HS-5 (cell line): ENCODE results near the gene C17orf107.
"Not testable (repeated sequence)": the region's sequence is repeated elsewhere in the genome, so short reads cannot be mapped to it uniquely, and the experiment has no call there.

ENCODE experiments used
- DNase-seq: peaks from one replicate; pipeline ENCODE4 v3.0.0-alpha.2; 2012; ENCODE audit warnings: low read depth

Gene C17orf107

DNA sequence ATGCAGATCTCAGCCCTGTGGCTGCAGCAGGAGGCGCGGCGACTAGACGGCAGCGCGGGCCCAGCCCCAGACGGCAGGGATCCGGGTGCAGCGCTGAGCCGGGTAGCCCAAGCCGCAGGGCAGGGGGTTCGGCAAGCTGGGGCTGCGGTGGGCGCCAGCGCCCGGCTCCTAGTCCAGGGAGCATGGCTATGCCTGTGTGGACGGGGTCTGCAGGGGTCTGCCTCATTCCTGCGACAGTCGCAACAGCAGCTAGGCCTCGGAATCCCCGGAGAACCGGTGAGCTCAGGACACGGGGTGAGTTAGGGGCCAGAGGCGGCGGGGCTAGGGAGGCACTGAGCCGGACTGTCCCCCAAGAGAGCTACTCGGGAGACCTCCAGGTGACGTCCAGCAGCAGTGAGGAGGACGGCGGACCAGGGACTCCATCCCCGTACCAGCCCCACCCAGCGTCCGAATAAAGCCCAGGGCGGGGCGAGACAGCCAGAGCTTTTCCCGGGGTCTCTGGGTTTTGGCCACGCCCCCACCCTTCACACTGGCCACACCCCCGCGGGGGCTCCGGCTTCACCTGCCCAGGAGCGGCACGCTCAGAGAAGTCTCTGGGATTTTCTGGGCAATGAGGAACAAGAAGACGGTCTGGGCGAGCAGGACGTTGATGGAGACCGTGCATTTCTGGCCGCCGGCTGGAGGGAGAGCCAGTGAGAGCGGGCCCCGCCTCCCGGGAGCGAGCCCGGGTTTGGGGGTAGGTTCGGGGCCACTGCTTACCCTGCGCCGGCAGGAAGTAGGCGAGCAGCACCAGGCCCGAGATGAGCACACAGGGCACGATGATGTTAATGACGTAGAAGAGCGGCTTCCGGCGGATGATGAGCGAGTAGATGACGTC is 1.1 kb downstream of the C17orf107 start:
- DNase-seq: no peak

GRCh38 chr17:4901108-4901647 is 1.8 kb downstream of the C17orf107 start:
- DNase-seq: no peak

DNA sequence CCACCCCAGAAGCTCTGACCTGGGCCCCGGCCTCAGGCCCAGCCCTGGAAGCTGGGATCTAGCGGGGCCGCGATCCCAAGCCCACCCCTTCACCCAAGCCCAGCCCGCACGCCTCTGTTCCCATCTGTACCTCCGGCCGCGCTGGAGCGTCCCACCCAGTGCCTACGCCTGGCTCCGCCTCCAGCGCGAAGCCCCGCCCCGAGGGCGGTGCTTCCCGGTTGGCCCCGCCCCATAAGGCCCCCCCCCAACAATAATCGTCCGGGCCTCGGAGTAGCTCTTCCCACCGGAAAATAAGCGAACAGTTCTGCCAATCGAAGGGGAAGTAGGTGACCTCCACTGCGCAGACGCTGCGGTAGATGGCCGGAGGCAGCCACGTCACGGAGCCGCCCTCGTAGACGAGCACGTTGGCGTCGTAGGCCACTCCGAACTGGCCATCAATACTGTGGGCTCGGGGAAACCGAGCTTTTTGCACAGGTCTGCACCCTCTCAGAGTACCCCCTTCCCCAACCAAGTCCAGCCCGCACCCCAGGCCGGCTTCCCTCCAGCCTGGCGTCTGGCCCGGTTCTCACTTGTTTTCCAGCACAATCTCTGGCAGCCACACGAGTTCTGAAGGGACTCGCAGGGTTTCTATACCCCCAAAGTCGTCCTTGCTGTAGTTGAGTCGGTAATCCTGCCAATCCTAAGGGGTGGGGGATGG is 2.5 kb downstream of the C17orf107 start:
- DNase-seq: no peak

- DNase-seq: no peak
These were observed 3.2 kb downstream of the C17orf107 start for GRCh38 chr17:4902540-4902939.

GRCh38 chr17:4903051-4903818 is 3.9 kb downstream of the C17orf107 start, which contains the start of gene CHRNE:
Gene CHRNE (minus strand): TSS chr17:4903098. CDS start chr17:4903063, 35 bp downstream.
- DNase-seq: peak; percentile 45

GRCh38 chr17:4906642-4907041 is 7.3 kb downstream of the C17orf107 start:
- DNase-seq: not testable (repeated sequence)

DNA sequence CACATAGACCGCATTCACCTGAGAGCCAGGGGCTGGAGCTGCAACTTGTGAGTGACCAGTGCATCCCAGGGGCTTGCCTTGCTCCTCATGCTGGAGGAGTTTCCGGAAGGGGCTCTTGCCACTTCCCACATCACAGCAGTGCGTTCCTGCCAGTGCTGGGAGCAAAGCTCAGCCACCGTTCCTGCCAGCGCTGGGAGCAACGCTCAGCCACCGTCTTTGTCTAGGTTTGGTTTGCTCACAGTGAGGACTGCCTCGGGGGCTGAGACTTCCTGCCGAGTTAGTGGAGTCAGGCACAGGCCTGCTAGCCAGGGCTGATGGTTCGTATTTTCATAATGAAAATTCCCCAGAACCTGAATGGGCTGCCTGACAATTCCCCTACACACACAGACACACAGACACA is 9.0 kb downstream of the C17orf107 start:
- no peak for DNase-seq

- DNase-seq: peak; percentile 30
These were observed 9.6 kb downstream of the C17orf107 start for GRCh38 chr17:4908711-4909496.

- DNase-seq: no peak
These were observed 14.7 kb downstream of the C17orf107 start for GRCh38 chr17:4913994-4914393.

GRCh38 chr17:4914551-4914950 is 15.2 kb downstream of the C17orf107 start:
- not testable (repeated sequence) for DNase-seq

DNA sequence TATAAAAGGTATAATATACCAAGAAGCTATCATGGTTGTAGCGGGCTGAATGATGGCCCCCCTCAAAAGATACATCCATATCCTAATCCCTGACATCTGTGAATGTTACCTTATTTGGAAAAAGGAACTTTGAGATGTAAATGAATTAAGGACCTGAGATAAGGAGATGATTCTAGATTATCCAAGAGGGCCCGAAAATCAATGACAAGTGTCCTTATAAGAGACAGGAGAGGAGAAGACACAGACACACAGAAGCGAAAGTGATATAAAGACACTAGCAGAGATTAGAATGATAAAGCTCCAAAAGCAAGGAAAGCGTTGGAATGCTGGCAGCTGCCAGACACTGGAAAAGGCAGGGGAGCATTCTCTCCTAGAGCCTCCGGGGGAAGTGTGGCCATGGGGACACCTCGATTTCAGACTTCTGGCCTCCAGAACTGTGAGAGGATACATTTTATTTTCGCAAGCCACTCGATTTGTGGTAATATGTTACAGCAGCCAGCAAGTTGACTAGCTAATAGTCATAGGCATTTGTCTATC is 20.2 kb downstream of the C17orf107 start:
- DNase-seq: no peak

DNA sequence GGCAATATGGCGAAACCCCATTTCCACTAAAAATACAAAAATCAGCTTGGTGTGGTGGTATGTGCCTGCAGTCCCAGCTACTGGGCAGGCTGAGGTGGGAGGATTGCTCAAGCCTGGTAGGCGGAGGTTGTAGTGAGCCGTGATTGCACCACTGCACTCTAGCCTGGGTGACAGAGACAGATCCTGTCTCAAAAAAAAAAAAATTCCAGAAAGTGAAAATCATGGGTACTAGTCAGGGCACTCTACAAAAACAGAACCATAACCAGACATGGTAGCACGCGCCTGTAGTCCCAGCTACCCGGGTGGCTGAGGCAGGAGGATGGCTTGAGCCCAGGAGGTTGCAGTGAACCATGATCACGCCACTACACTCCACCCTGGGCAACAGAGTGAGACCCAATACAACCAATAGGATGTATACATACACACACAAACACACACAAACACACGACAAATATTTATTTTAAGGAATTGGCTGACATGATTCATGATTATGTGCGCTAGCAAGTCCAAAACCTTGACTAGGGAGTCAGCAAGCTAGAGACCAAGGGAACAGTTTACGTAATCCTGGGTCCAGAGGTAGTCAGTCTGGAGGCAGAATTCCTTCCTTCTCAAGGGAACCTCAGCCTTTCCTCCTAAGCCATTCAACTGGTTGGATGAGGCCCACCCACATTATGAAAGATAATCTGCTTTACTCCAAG is 21.2 kb downstream of the C17orf107 start:
- DNase-seq: no peak

DNA sequence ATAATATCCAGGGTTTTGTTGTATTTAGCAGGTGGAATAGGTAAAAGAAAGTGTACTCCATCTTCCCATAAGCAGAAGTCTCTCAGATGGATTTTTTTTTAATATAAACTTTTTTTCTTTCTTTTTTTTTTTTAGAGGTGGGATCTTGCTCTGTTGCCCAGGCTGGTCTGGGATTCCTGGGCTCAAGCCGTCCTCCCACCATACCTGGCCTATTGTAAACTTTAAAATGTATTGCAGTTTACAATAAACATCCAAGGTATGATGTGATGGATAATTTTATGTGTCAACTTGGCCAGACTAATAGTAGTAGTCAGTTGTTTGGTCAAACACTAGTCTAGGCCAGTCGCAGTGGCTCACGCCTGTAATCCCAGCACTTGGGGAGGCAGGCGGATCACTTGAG is 22.0 kb downstream of the C17orf107 start:
- no peak for DNase-seq

GRCh38 chr17:4926577-4927335 is 27.4 kb downstream of the C17orf107 start:
- not testable (repeated sequence) for DNase-seq

- DNase-seq: no peak
These were observed 29.5 kb downstream of the C17orf107 start for GRCh38 chr17:4928881-4929280.

DNA sequence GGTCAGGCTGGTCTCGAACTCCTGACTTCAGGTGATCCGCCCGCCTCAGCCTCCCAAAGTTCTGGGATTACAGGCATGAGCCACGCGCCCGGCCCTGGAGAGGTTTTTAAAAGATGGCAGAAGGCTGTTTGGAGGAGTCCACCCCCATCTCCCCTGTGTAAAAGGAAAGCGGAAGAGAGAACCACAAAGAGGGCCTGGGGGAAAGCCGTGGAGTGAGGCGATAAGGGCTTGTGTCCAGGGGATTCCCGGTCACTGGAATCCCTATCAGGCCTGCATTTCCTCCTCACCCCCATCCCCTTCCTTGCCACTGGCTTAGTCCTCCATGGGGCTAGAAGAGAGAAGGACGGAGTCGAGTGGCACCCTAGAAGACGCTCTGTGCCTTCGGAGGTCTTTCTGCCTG is 32.6 kb downstream of the C17orf107 start, which contains the start of gene GP1BA:
Gene GP1BA, plus strand, starts transcription at position 315 of the 400 bp plus-strand sequence. CDS start 328 bp downstream, outside the sequence.
- DNase-seq: no peak

DNA sequence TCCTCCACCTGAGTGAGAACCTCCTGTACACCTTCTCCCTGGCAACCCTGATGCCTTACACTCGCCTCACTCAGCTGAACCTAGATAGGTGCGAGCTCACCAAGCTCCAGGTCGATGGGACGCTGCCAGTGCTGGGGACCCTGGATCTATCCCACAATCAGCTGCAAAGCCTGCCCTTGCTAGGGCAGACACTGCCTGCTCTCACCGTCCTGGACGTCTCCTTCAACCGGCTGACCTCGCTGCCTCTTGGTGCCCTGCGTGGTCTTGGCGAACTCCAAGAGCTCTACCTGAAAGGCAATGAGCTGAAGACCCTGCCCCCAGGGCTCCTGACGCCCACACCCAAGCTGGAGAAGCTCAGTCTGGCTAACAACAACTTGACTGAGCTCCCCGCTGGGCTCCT is 33.4 kb downstream of the C17orf107 start:
- no peak for DNase-seq

- DNase-seq: no peak
These were observed 34.3 kb downstream of the C17orf107 start for GRCh38 chr17:4933646-4934045.

DNA sequence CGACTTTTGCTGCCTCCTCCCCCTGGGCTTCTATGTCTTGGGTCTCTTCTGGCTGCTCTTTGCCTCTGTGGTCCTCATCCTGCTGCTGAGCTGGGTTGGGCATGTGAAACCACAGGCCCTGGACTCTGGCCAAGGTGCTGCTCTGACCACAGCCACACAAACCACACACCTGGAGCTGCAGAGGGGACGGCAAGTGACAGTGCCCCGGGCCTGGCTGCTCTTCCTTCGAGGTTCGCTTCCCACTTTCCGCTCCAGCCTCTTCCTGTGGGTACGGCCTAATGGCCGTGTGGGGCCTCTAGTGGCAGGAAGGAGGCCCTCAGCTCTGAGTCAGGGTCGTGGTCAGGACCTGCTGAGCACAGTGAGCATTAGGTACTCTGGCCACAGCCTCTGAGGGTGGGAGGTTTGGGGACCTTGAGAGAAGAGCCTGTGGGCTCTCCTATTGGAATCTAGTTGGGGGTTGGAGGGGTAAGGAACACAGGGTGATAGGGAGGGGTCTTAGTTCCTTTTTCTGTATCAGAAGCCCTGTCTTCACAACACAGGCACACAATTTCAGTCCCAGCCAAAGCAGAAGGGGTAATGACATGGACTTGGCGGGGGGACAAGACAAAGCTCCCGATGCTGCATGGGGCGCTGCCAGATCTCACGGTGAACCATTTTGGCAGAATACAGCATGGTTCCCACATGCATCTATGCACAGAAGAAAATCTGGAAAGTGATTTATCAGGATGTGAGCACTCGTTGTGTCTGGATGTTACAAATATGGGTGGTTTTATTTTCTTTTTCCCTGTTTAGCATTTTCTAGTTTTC is 35.0 kb downstream of the C17orf107 start:
- DNase-seq: no peak
